H9 (cell line): ENCODE measurements around the gene RNPS1. TPM values are rescaled to one million over a fixed set of nuclear protein-coding genes. Genes with fewer than 3 reads are reported as not detected.
A peak's percentile ranks its signal among the peaks of the same experiment; 100 is the strongest.

Experiments
- DNase-seq: peaks from one replicate; pipeline ENCODE4 v3.0.0-alpha.2; 2017
- H2AFZ ChIP-seq: one replicate; pipeline ENCODE4 v1.6.1; 2013; ENCODE audit warnings: mild to moderate bottlenecking, low read length, control low read depth, moderate library complexity
- H2AK5ac ChIP-seq: 2 replicates; pipeline ENCODE4 v1.6.1; 2013; ENCODE audit warnings: low read length, control low read depth, mixed read lengths; ENCODE audit not compliant: insufficient read length
- H2BK120ac ChIP-seq: one replicate; pipeline ENCODE4 v1.6.1; 2013; ENCODE audit warnings: low read depth, mild to moderate bottlenecking, low read length, control low read depth, inconsistent platforms; ENCODE audit not compliant: poor library complexity, severe bottlenecking
- H2BK12ac ChIP-seq: 2 replicates; pipeline ENCODE4 v1.6.1; 2013; ENCODE audit warnings: low read length, control low read depth, mixed read lengths, low read depth; ENCODE audit not compliant: insufficient read length
- H2BK15ac ChIP-seq: 2 replicates; pipeline ENCODE4 v1.6.1; 2013; ENCODE audit warnings: low read depth, low read length, control low read depth
- H2BK20ac ChIP-seq: one replicate; pipeline ENCODE4 v1.6.1; 2013; ENCODE audit warnings: low read depth, mild to moderate bottlenecking, low read length, control low read depth, inconsistent platforms; ENCODE audit not compliant: poor library complexity, severe bottlenecking
- H2BK5ac ChIP-seq: 2 replicates; pipeline ENCODE4 v1.6.1; 2013; ENCODE audit warnings: low read length, control low read depth, mixed read lengths; ENCODE audit not compliant: insufficient read length
- H3K14ac ChIP-seq: 2 replicates; pipeline ENCODE4 v1.6.1; 2013; ENCODE audit warnings: low read length, control low read depth; ENCODE audit not compliant: insufficient read depth
- H3K18ac ChIP-seq: 2 replicates; pipeline ENCODE4 v1.6.1; 2013; ENCODE audit warnings: low read depth, mild to moderate bottlenecking, mixed read lengths, low read length, control low read depth; ENCODE audit not compliant: insufficient read length
- H3K23ac ChIP-seq: 2 replicates; pipeline ENCODE4 v1.6.1; 2013; ENCODE audit warnings: low read length, control low read depth, mixed read lengths, low read depth; ENCODE audit not compliant: insufficient read length
- H3K23me2 ChIP-seq: 2 replicates; pipeline ENCODE4 v1.6.1; 2013; ENCODE audit warnings: low read depth, mild to moderate bottlenecking, mixed read lengths, low read length, control low read depth; ENCODE audit not compliant: insufficient read length, poor library complexity, severe bottlenecking
- H3K27ac ChIP-seq: 2 replicates; pipeline ENCODE4 v1.5.1; 2013; ENCODE audit warnings: low read length, control low read depth, mixed read lengths, low read depth; ENCODE audit not compliant: insufficient read length
- H3K27me3 ChIP-seq: 2 replicates; pipeline ENCODE4 v1.6.1; 2013; ENCODE audit warnings: low read length, control low read depth, inconsistent platforms; ENCODE audit not compliant: insufficient read depth
- H3K4ac ChIP-seq: 2 replicates; pipeline ENCODE4 v1.6.1; 2013; ENCODE audit warnings: low read depth, mild to moderate bottlenecking, control low read depth, inconsistent platforms, low read length, moderate library complexity
- H3K4me1 ChIP-seq: 2 replicates; pipeline ENCODE4 v1.6.1; 2013; ENCODE audit warnings: low read length, control low read depth, inconsistent platforms; ENCODE audit not compliant: insufficient read depth
- H3K4me2 ChIP-seq: 2 replicates; pipeline ENCODE4 v1.6.1; 2013; ENCODE audit warnings: low read length, control low read depth, mixed read lengths; ENCODE audit not compliant: insufficient read length, insufficient read depth
- H3K56ac ChIP-seq: 2 replicates; pipeline ENCODE4 v1.6.1; 2013; ENCODE audit warnings: low read depth, mild to moderate bottlenecking, mixed read lengths, low read length, control low read depth; ENCODE audit not compliant: insufficient read length
- H3K79me1 ChIP-seq: 2 replicates; pipeline ENCODE4 v1.6.1; 2013; ENCODE audit warnings: low read depth, mild to moderate bottlenecking, moderate library complexity, low read length, control low read depth, inconsistent platforms; ENCODE audit not compliant: insufficient read depth, poor library complexity, severe bottlenecking
- H3K79me2 ChIP-seq: 2 replicates; pipeline ENCODE4 v1.6.1; 2013; ENCODE audit warnings: low read length, control low read depth, inconsistent platforms; ENCODE audit not compliant: insufficient read depth
- H3K9ac ChIP-seq: 2 replicates; pipeline ENCODE4 v1.6.1; 2013; ENCODE audit warnings: low read length, control low read depth, mixed read lengths; ENCODE audit not compliant: insufficient read length; ENCODE audit errors: extremely low read depth
- H3K9me3 ChIP-seq: one replicate; pipeline ENCODE4 v1.6.1; 2013; ENCODE audit warnings: low read depth, low read length, inconsistent platforms; ENCODE audit not compliant: control insufficient read depth
- H3T11ph ChIP-seq: one replicate; pipeline ENCODE4 v1.6.1; 2013; ENCODE audit warnings: mild to moderate bottlenecking, low read length, control low read depth, inconsistent platforms
- H4K20me1 ChIP-seq: one replicate; pipeline ENCODE4 v1.6.1; 2013; ENCODE audit not compliant: control insufficient read depth, insufficient read length, insufficient read depth
- H4K5ac ChIP-seq: 2 replicates; pipeline ENCODE4 v1.6.1; 2013; ENCODE audit warnings: low read depth, mild to moderate bottlenecking, mixed read lengths, low read length, control low read depth; ENCODE audit not compliant: insufficient read length
- H4K8ac ChIP-seq: replicated peaks from 2 replicates; pipeline ENCODE4 v1.6.1; 2013; ENCODE audit warnings: low read length, control low read depth, mixed read lengths, low read depth; ENCODE audit not compliant: insufficient read length
- H4K91ac ChIP-seq: 2 replicates; pipeline ENCODE4 v1.6.1; 2013; ENCODE audit warnings: low read depth, mild to moderate bottlenecking, moderate library complexity, mixed read lengths, low read length, control low read depth; ENCODE audit not compliant: insufficient read length
- H3K27ac Mint-ChIP-seq, 3 experiments: 2 replicates in 2 of 3; 3 replicates in 1 of 3; pipeline ENCODE4 v1.8.0; 2020 to 2021; ENCODE audit warnings: mixed read lengths in 3 of 3, mild to moderate bottlenecking in 1 of 3, moderate library complexity in 1 of 3
- H3K27me3 Mint-ChIP-seq: 2 replicates; pipeline ENCODE4 v1.8.0; 2021; ENCODE audit warnings: low read depth, mild to moderate bottlenecking, moderate library complexity, mixed read lengths
- H3K36me3 Mint-ChIP-seq, 3 experiments: 2 replicates in 2 of 3; 3 replicates in 1 of 3; pipeline ENCODE4 v1.8.0; 2020 to 2021; ENCODE audit warnings: low read depth in 3 of 3, mixed read lengths in 3 of 3; ENCODE audit not compliant: insufficient read depth in 1 of 3
- H3K4me1 Mint-ChIP-seq, 2 experiments: 2 replicates each; pipeline ENCODE4 v1.8.0; 2020; ENCODE audit warnings: mixed read lengths in 2 of 2
- H3K4me3 Mint-ChIP-seq, 2 experiments: 2 replicates in 1 of 2; 3 replicates in 1 of 2; pipeline ENCODE4 v1.8.0; 2020 to 2021; ENCODE audit warnings: mild to moderate bottlenecking in 2 of 2, mixed read lengths in 2 of 2, moderate library complexity in 1 of 2
- H3K9me3 Mint-ChIP-seq, 2 experiments: 2 replicates in 1 of 2; 3 replicates in 1 of 2; pipeline ENCODE4 v1.8.0; 2020; ENCODE audit warnings: mild to moderate bottlenecking in 2 of 2, mixed read lengths in 2 of 2, moderate library complexity in 1 of 2
- CTCF ChIP-seq: fragments of 200-600 bp; sonication (generic); conservative IDR thresholded peaks from 3 replicates; pipeline ENCODE4 v1.8.0; 2021; ENCODE audit warnings: antibody characterized with exemption, mild to moderate bottlenecking
- WGBS: extraction: QIAGEN DNeasy Blood & Tissue Kit; methylation state at CpG from one replicate; pipeline ENCODE4 v1.1.7; 2013; ENCODE audit warnings: missing lambda C conversion rate, low lambda C conversion rate, mixed read lengths; ENCODE audit not compliant: insufficient read length; ENCODE audit errors: extremely low coverage; 5-methylcytosine and 5-hydroxymethylcytosine counted together
- total RNA-seq: library from RNA; stranded (reverse); gene quantifications from 2 replicates; pipeline ENCODE4 v1.2.1, GENCODE V29; 2021

RNPS1 gene
- total RNA-seq, 1 experiment from 2014 or later, result 384 TPM

DNA sequence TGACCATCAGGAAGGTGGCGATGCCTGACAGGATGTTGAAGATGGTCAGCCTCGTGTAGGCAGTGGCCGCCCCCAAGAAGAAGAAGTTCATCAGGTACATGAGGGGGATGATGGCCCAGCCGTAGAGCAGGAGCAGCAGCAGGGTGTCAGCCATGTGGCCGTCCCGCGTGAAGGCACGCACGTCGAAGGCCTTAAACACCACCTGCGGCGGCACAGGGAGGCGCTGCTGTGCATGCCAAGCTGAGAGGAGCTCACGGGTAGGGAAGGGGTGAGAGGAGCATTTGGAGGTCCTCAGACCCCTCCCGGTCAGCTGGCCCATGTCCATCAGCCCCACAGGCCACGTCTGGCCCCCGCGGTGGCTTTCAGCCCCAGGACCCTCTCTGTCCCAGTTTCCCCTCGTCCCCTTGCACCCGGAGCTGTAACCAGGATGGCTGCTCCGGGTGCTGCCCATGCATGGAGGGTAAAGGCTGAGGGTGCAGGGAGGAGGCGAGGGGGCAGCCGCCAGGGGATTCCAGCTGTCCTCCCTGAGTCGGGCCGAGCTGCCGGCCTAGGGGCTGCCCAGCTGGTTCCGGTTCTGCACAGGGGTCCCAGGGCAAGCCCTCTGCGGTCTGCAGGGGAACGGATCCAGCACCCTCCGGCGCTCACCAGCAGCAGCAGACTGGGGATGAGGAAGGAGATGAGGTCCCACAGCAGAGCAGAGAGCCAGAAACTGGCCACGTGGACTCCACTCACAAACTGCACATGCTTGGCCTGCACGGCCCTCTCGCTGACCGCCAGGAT lies 17.1 kb upstream of the RNPS1 start:
- no peaks in the 10 kb centered on the region for H3K27me3 ChIP-seq
- H2BK120ac ChIP-seq, result no peak overlapping the region
- Mint-ChIP-seq H3K9me3 (no peaks in the 10 kb centered on the region), H3K27ac (peak overlapping the region in 1 of 3 experiments; percentile 74; a peak in 2 of 7 replicates), H3K4me1 (0 out of 4 replicates have a peak, but pooled peaks cover 0 to 3% of the 10 kb centered on the region in 2 experiments), H3K36me3 (no peaks in the 10 kb centered on the region), H3K4me3 (no peak overlapping the region), H3K27me3 (peaks cover 4% of the 10 kb centered on the region)
- no peak overlapping the region for H2BK20ac ChIP-seq
- no CpG with 5 or more reads among the region's 35 CpGs for WGBS
- DNase-seq, result no peak
- H2AFZ ChIP-seq, result no peak overlapping the region
- H3K4me1 ChIP-seq, result no peaks in the 10 kb centered on the region
- no peaks in the 10 kb centered on the region for H3K23me2 ChIP-seq
- H4K5ac ChIP-seq, result no peak overlapping the region
- TF ChIP-seq CTCF, result no peak
- H3T11ph ChIP-seq, result no peak overlapping the region
- H3K27ac ChIP-seq, result no peak overlapping the region
- H2AK5ac ChIP-seq, result no peak overlapping the region
- H3K4me2 ChIP-seq, result no peak overlapping the region
- no peak overlapping the region for H4K8ac ChIP-seq
- H3K9ac ChIP-seq, result no peak overlapping the region
- no peaks in the 10 kb centered on the region for H3K79me2 ChIP-seq
- H3K4ac ChIP-seq, result no peak overlapping the region
- H3K18ac ChIP-seq, result no peak overlapping the region
- no peaks in the 10 kb centered on the region for H3K79me1 ChIP-seq
- no peak overlapping the region for H2BK15ac ChIP-seq
- no peaks in the 10 kb centered on the region for H3K9me3 ChIP-seq
- H4K91ac ChIP-seq, result no peak overlapping the region
- no peak overlapping the region for H2BK12ac ChIP-seq
- no peak overlapping the region for H3K23ac ChIP-seq
- H2BK5ac ChIP-seq, result no peak overlapping the region
- H4K20me1 ChIP-seq, result no peaks in the 10 kb centered on the region
- H3K56ac ChIP-seq, result no peak overlapping the region
- no peak overlapping the region for H3K14ac ChIP-seq
